MM.1S (cell line): ENCODE measurements around the gene CRYGA.

Experiments
- DNase-seq: peaks from one replicate; pipeline ENCODE4 v3.0.0-alpha.2; 2015
- H2AFZ ChIP-seq: fragments of 300-600 bp; sonication (generic); 2 replicates; pipeline ENCODE4 v1.6.0; 2016; ENCODE audit warnings: antibody characterized with exemption, low read length
- H3F3A ChIP-seq: fragments of 300-600 bp; sonication (generic); 2 replicates; pipeline ENCODE4 v1.6.1; 2016; ENCODE audit warnings: mild to moderate bottlenecking, antibody characterized with exemption, low read length, moderate library complexity, mixed read lengths; ENCODE audit not compliant: insufficient read depth
- H3K27ac ChIP-seq: fragments of 300-600 bp; sonication (generic); 2 replicates; pipeline ENCODE4 v1.5.1; 2016; ENCODE audit warnings: mild to moderate bottlenecking, low read length
- H3K27me3 ChIP-seq: fragments of 300-600 bp; sonication (generic); replicated peaks from 2 replicates; pipeline ENCODE4 v1.6.0; 2016; ENCODE audit warnings: low read length; ENCODE audit not compliant: insufficient read depth
- H3K36me3 ChIP-seq: fragments of 300-600 bp; sonication (generic); replicated peaks from 2 replicates; pipeline ENCODE4 v1.6.1; 2016; ENCODE audit warnings: mild to moderate bottlenecking, low read length, mixed read lengths; ENCODE audit not compliant: insufficient read depth
- H3K4me1 ChIP-seq: fragments of 300-600 bp; sonication (generic); 2 replicates; pipeline ENCODE4 v1.6.1; 2016; ENCODE audit warnings: low read length, mixed read lengths
- H3K4me2 ChIP-seq: fragments of 300-600 bp; sonication (generic); 2 replicates; pipeline ENCODE4 v1.6.0; 2016; ENCODE audit warnings: low read depth, low read length
- H3K4me3 ChIP-seq: fragments of 300-600 bp; sonication (generic); 2 replicates; pipeline ENCODE4 v1.5.1; 2016; ENCODE audit warnings: low read length, mixed read lengths
- H3K79me2 ChIP-seq: fragments of 300-600 bp; sonication (generic); 2 replicates; pipeline ENCODE4 v1.6.1; 2016; ENCODE audit warnings: mixed run types, low read length, mixed read lengths
- H3K9ac ChIP-seq: fragments of 300-600 bp; sonication (generic); 2 replicates; pipeline ENCODE4 v1.6.1; 2016; ENCODE audit warnings: low read length, mixed read lengths
- H3K9me2 ChIP-seq: fragments of 300-600 bp; sonication (generic); replicated peaks from 2 replicates; pipeline ENCODE4 v1.6.1; 2016; ENCODE audit warnings: mild to moderate bottlenecking, low read length, mixed read lengths; ENCODE audit not compliant: insufficient read depth
- H3K9me3 ChIP-seq: fragments of 300-600 bp; sonication (generic); replicated peaks from 2 replicates; pipeline ENCODE4 v1.6.1; 2016; ENCODE audit warnings: mild to moderate bottlenecking, low read length, mixed read lengths; ENCODE audit not compliant: insufficient read depth
- H4K20me1 ChIP-seq: fragments of 300-600 bp; sonication (generic); 2 replicates; pipeline ENCODE4 v1.6.1; 2016; ENCODE audit warnings: mild to moderate bottlenecking, low read length, moderate library complexity, mixed read lengths; ENCODE audit not compliant: insufficient read depth
- CTCF ChIP-seq: fragments of 300-600 bp; sonication (generic); IDR thresholded peaks from 2 replicates; pipeline ENCODE4 v1.5.1; 2016; ENCODE audit warnings: antibody characterized with exemption, low read length, mixed read lengths
- EZH2 ChIP-seq: fragments of 300-600 bp; sonication (generic); optimal IDR thresholded peaks from 2 replicates; pipeline ENCODE3; 2017; ENCODE audit warnings: low read depth, mild to moderate bottlenecking, antibody characterized with exemption, low read length, mixed read lengths
- EZH2phosphoT487 ChIP-seq: fragments of 300-600 bp; sonication (generic); IDR thresholded peaks from 2 replicates; pipeline ENCODE4 v1.6.1; 2018; ENCODE audit warnings: antibody characterized with exemption, low read length

CRYGA gene

GRCh38 chr2:208186893-208187292 lies 23.5 kb upstream of the CRYGA start:
- Histone ChIP-seq H4K20me1 (no peaks in the 10 kb centered on the region), H3K79me2 (no peaks in the 10 kb centered on the region), H3K4me2 (no peak overlapping the region), H3K4me3 (no peak overlapping the region), H2AFZ (no peak overlapping the region), H3K4me1 (no peaks in the 10 kb centered on the region), H3K9ac (no peak overlapping the region), H3K9me2 (no peaks in the 10 kb centered on the region), H3K9me3 (no peaks in the 10 kb centered on the region), H3F3A (no peaks in the 10 kb centered on the region), H3K27ac (no peak overlapping the region), H3K36me3 (no peaks in the 10 kb centered on the region), H3K27me3 (no peaks in the 10 kb centered on the region)
- no peak for TF ChIP-seq EZH2
- DNase-seq, result no peak

- H3K4me1 ChIP-seq, result no peaks in the 10 kb centered on the region
- no peak overlapping the region for H3K4me2 ChIP-seq
- H3K27ac ChIP-seq, result no peak overlapping the region
- no peaks in the 10 kb centered on the region for H3K27me3 ChIP-seq
- H2AFZ ChIP-seq, result no peak overlapping the region
- no peaks in the 10 kb centered on the region for H4K20me1 ChIP-seq
- no peak overlapping the region for H3K4me3 ChIP-seq
- no peaks in the 10 kb centered on the region for H3K9me2 ChIP-seq
- no peaks in the 10 kb centered on the region for H3F3A ChIP-seq
- H3K79me2 ChIP-seq, result no peaks in the 10 kb centered on the region
- no peak overlapping the region for H3K9ac ChIP-seq
- H3K36me3 ChIP-seq, result no peaks in the 10 kb centered on the region
- TF ChIP-seq CTCF, result no peak
- no peak for TF ChIP-seq EZH2phosphoT487
- no peak for TF ChIP-seq EZH2
- no peaks in the 10 kb centered on the region for H3K9me3 ChIP-seq
- no peak for DNase-seq
Measured at GRCh38 chr2:208186465-208186864, 23.1 kb upstream of the CRYGA start.

DNA sequence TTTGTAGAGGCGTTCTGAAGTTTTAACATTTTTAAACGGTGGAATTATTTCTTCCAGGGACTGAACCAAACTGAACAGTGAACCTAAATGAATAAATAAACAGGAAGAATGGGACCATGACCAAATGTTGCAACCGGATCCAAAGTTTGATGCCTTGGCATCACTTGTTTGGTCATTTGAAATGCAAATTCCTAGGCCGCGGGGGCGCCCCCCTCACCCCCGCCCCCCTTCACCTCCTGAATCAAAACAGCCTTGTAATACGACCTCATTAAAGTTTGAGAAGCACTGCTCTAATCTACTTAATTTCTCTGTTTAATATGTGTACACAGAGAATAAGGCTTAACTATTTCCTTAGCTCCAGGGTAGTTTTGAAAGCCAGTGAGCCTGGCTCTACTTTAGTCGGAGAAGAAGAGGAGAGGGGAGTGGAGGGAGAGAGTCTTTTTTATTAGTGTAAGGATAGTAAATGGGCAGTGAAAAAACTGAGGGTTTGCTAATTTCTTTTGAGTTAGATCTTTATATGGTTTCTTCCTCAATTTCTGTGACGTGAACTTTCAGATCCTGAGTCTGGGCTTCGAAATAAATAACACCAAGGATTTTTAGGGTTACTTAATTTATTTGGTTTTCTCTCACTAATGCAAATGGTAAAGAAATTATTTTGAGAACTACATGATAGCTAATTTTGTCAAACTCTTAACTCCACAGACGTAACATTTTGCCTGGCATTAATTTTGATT lies 20.8 kb upstream of the CRYGA start:
- H3K9me2 ChIP-seq, result no peaks in the 10 kb centered on the region
- H3K27me3 ChIP-seq, result no peaks in the 10 kb centered on the region
- no peaks in the 10 kb centered on the region for H3K4me1 ChIP-seq
- no peaks in the 10 kb centered on the region for H3K36me3 ChIP-seq
- no peaks in the 10 kb centered on the region for H3F3A ChIP-seq
- no peaks in the 10 kb centered on the region for H3K9me3 ChIP-seq
- H2AFZ ChIP-seq, result no peak overlapping the region
- H3K9ac ChIP-seq, result no peak overlapping the region
- DNase-seq, result no peak
- no peak overlapping the region for H3K4me3 ChIP-seq
- no peak overlapping the region for H3K27ac ChIP-seq
- H3K79me2 ChIP-seq, result no peaks in the 10 kb centered on the region
- no peak overlapping the region for H3K4me2 ChIP-seq
- TF ChIP-seq CTCF (no peak), EZH2 (no peak), EZH2phosphoT487 (no peak)
- no peaks in the 10 kb centered on the region for H4K20me1 ChIP-seq

DNA sequence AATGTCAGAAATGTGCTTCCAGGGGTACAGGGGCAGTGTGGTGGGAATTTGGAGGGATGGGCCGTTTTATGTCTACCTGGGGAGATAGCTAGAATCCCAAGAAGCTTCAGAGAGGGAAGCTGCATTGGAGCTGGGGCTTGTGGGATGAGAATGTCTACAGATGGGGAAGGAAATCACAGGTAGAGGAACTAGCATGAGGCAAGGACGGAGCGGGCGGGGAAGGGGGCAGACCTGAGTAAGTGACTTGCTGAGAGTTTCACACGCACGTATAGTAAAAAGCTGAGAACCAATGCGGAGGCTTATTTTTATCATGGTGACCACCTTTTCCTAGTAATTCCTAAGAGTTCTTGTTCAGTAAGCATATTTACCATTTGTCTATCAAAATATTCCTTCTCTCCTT lies 20.1 kb upstream of the CRYGA start:
- H3K4me2 ChIP-seq, result no peak overlapping the region
- H3K4me3 ChIP-seq, result no peak overlapping the region
- H3K4me1 ChIP-seq, result no peaks in the 10 kb centered on the region
- H3K79me2 ChIP-seq, result no peaks in the 10 kb centered on the region
- DNase-seq, result no peak
- no peaks in the 10 kb centered on the region for H3K27me3 ChIP-seq
- no peak overlapping the region for H3K9ac ChIP-seq
- no peaks in the 10 kb centered on the region for H4K20me1 ChIP-seq
- no peaks in the 10 kb centered on the region for H3F3A ChIP-seq
- no peak overlapping the region for H3K27ac ChIP-seq
- no peaks in the 10 kb centered on the region for H3K9me2 ChIP-seq
- no peaks in the 10 kb centered on the region for H3K36me3 ChIP-seq
- TF ChIP-seq CTCF (no peak), EZH2 (no peak), EZH2phosphoT487 (no peak)
- no peaks in the 10 kb centered on the region for H3K9me3 ChIP-seq
- H2AFZ ChIP-seq, result no peak overlapping the region
